ENCODE measurements around the gene MYO15B. TPM values are rescaled to one million over a fixed set of nuclear protein-coding genes. Genes with fewer than 3 reads are reported as not detected.

Gene MYO15B
- total RNA-seq, 1 donor from 2014 or later = 267 TPM

GRCh38 chr17:75558666-75559530, 28.7 kb upstream of the MYO15B start:
- no peak for DNase-seq (ENCODE audit: low spot score)

DNA sequence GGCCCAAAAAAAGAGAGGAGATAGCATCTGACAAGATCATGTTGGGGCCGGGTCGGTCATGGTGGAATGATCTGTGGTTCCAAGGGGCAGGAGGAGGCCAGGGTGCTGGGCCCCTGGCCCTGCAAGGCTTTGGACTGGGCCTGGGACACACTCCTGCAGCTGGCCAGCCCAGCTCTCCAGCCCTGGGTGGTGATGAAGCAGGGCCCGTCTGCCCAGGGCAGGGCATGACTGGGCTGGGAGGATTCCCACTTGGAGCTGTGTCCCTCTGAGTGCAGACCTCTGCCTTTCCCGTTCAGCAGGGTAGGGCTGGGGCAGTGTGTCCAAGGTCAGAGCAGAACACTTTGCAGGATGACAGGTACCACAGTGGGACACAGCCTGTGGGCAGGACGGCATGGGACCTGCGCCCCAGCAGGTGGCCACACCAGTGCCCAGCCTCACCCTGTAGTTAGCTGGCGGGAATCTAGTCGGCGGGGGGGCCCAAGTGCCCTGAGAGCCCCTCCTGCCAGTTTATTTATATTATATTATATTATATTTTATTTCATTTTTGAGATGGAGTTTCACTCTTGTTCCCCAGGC, 27.6 kb upstream of the MYO15B start:
- DNase-seq (ENCODE audit: low spot score) = no peak

DNA sequence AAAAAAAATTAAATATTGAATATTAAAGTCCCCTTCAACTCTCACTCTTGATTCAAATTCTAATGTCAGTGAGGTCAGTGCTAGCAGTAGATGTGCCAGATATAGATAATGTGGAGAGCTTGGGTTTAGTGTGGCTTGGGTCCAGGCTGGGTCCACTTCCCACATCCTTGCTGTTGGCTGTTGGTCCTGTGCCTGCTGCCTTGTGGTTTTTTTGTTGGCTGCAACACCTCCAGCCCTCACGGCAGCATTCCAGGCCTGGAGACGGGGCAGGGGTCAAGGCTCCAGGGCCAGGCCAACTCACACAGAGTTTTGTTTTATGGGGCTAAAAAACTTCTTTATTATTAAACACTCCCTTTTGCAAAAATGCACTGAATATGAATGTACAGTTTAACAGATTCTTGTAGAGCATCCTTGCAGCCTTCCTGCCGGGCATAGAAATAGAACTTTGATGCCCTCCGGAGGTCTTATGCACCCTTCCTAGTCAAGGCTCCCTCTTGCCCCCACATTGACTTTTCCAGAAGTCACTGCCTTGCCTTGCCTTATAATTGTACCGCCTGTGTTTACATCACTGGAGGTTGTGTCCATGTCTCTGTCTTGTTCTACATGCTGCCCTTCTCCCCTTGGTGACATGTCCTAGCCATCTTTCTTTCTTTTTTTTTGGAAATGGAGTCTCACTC, 25.5 kb upstream of the MYO15B start:
- DNase-seq (ENCODE audit: low spot score) = no peak

- DNase-seq (ENCODE audit: low spot score) = no peak
Observed at GRCh38 chr17:75563063-75563758, 24.4 kb upstream of the MYO15B start.

- DNase-seq (ENCODE audit: low spot score) = no peak
Observed at GRCh38 chr17:75564195-75564594, 23.4 kb upstream of the MYO15B start.

- DNase-seq (ENCODE audit: low spot score) = no peak
Observed at GRCh38 chr17:75565066-75565465, 22.5 kb upstream of the MYO15B start.

DNA sequence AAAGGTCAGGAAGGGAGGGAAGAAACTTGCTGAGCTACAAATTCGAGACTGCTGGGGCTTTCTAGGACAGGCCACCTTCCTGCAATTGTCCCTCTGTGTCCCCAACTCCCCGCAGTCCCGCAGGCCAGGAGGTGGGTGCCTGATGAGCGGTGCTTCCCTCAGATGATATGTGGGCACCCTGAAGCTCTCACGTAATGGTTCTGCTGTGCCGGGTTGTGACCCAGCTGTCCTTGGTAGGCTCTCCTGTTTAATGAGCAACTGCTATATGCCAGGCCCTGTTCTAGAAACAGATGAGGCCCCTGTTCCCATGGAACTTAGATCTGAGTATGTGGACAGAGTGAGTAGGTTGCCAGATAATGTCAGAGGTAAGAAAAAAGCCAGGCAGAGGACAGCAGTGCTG, 22.0 kb upstream of the MYO15B start:
- no peak for DNase-seq (ENCODE audit: low spot score)

DNA sequence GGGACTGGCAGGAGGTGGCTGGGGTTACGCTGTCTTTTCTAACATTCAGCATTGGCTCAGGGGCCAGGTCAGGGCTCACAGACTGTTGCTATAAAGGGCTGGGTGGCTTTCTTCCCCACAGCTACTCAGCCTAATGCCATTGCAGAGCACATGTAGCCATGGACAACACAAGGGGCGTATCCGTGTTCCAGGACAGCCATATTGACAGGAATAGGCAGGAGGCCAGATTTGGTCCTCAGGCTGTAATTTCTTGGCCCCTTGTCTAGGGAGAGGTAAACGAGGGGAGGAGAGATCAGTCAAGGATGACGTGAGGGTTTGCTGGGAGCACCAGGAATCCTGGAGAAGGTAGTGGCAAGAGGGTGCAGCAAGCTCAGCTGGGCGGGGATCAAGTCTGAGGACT, 21.2 kb upstream of the MYO15B start:
- DNase-seq (ENCODE audit: low spot score) = no peak

- DNase-seq (ENCODE audit: low spot score) = no peak
Observed at GRCh38 chr17:75566834-75567233, 20.8 kb upstream of the MYO15B start.

- DNase-seq (ENCODE audit: low spot score) = no peak
Observed at GRCh38 chr17:75568412-75569255, 19.0 kb upstream of the MYO15B start.

DNA sequence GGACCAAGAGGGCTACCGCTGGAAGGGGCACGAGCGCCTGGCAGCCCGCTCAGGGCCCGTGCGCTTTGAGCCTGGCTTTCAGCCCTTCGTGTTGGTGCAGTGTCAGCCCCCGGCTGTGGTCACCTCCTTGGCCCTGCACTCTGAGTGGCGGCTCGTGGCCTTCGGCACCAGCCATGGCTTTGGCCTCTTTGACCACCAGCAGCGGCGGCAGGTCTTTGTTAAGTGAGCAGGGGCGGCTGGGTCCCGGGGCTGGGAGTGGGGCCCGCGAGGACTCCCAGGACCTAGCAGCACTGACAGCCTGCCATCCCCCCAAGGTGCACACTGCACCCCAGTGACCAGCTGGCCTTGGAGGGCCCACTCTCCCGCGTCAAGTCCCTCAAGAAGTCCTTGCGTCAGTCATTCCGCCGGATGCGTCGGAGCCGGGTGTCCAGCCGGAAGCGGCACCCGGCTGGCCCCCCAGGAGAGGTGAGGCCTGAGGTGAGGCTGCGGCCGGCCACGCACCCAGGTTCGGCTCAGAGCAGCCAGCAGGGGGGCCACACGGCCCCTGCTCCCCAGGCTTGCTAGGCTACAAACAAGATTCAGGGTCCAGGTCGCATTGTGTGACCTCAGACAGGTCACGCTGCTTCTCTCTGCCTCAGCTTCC, 17.4 kb upstream of the MYO15B start:
- no peak for DNase-seq (ENCODE audit: low spot score)

GRCh38 chr17:75570772-75571171, 16.8 kb upstream of the MYO15B start:
- DNase-seq (ENCODE audit: low spot score) = no peak

DNA sequence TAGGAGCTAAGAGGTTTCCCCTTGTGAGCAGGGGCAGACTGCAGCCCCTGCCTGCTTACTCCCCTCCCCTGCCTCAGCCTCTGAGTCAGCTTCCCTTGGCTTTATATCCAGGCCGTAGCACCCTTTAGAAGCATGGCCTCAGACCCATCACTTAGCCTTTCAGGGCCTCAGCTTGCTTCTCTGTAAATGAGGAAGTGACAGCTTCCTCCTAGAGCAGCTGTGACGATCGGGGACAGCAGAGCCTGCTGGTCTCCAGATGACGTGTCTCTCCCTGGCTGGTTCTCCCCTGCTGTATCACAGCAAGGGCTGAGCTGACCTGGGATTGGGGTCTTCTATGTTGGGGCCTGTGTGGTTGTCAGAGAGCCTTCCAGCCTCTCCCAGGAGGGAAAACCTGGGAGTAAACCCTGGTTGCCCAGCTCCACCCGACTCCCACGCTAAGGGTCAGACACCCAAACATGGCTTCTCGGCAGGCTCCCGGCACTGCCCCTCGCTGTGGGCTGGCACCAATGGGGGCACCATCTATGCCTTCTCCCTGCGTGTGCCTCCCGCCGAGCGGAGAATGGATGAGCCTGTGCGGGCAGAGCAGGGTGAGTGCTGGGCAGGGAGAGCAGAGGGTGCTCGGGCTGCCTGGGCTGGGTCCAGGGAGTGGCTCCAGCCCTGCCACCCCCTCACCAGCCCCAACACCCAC, 16.3 kb upstream of the MYO15B start:
- DNase-seq (ENCODE audit: low spot score) = no peak

- no peak for DNase-seq (ENCODE audit: low spot score)
Observed at GRCh38 chr17:75571885-75572215, 15.8 kb upstream of the MYO15B start.

DNA sequence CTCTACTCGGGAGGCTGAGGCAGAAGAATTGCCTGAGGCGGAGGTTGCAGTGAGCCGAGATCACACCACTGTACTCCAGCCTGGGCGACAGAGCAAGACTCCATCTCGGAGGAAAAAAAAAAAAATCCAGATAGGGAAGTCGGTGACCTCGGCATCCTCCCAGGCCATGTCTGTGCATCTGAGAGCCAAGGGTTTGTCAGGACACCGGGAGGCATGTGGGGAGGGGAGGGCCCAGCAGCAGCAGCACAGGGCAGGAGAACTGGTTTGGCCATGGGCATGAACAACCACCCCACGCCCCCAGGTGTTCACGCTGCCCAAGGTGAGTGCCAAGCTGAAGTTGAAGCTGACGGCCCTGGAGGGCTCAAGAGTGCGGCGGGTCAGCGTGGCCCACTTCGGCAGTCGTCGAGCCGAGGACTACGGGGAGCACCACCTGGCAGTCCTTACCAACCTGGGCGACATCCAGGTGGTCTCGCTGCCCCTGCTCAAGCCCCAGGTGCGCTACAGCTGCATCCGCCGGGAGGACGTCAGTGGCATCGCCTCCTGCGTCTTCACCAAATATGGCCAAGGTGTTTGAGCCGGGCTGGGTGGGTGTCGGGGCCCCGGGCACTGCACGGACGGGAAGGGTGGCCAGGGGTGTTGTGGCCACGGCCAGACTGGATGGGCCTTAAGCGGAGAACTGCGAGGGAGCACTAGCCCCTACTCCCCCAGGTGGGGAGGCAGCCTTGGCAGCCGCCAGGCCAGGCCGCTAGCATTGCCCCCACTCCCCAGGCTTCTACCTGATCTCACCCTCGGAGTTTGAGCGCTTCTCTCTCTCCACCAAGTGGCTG, 14.7 kb upstream of the MYO15B start:
- no peak for DNase-seq (ENCODE audit: low spot score)

- DNase-seq (ENCODE audit: low spot score) = no peak
Observed at GRCh38 chr17:75573540-75573957, 14.1 kb upstream of the MYO15B start.

- no peak for DNase-seq (ENCODE audit: low spot score)
Observed at GRCh38 chr17:75573994-75574393, 13.6 kb upstream of the MYO15B start.

- no peak for DNase-seq (ENCODE audit: low spot score)
Observed at GRCh38 chr17:75574404-75575036, 13.1 kb upstream of the MYO15B start.

GRCh38 chr17:75575197-75575596, 12.4 kb upstream of the MYO15B start:
- no peak for DNase-seq (ENCODE audit: low spot score)
